ENCODE data around the gene TRAF7. TPM values are rescaled to one million over a fixed set of nuclear protein-coding genes. Genes with fewer than 3 reads are reported as not detected.
A peak's percentile ranks its signal among the peaks of the same experiment; 100 is the strongest.

TRAF7 gene
- total RNA-seq, 2 experiments from 2014 or later: 53.6 to 82.3 TPM

GRCh38 chr16:2205104-2205966, 49.8 kb downstream of the TRAF7 start, which contains the start of gene MLST8:
TSS of gene MLST8 (plus strand) at chr16:2205454. CDS start at chr16:2206086, 632 bp downstream.
- TF ChIP-seq EZH2phosphoT487 (IDR thresholded peaks at IDR 0.05; ENCODE audit: borderline replicate concordance, low read depth, low read length) (no peak), CTCF (conservative IDR thresholded peaks at IDR 0.05; ENCODE audit: low read length) (peak; percentile 29; the same call in 1 of the 2 replicates)
- DNase-seq (ENCODE audit: low spot score): peak; percentile 92
- no peaks in the 10 kb centered on the region for H3K9me2 ChIP-seq (ENCODE audit: insufficient read depth, low read length)
- CTCF ChIA-PET (ENCODE audit: unreplicated experiment): no interaction called here
- peaks cover 12% of the 10 kb centered on the region; the same call in 1 of the 2 replicates for H3K79me2 ChIP-seq (ENCODE audit: insufficient read depth, low read depth, low read length)
- peak within 1 kb of the TSS; percentile 64 for H3K27ac ChIP-seq (ENCODE audit: low read depth, low read length, poor library complexity, severe bottlenecking)
- peaks cover 13% of the 10 kb centered on the region for H3K4me1 ChIP-seq (ENCODE audit: insufficient read depth, low read length, poor library complexity, severe bottlenecking)
- no peaks in the 10 kb centered on the region for H3K9me3 ChIP-seq (ENCODE audit: low read length)
- POLR2A ChIA-PET: interaction anchor here (0.9 to 1.1 kb wide), 3 partner anchors 9 to 49 kb away, joined by 3 to 5 read pairs (median 4); partner anchors contain the start of gene PGP
- H2AFZ ChIP-seq (ENCODE audit: low read length): peak within 1 kb of the TSS; percentile 86
- H3K4me3 ChIP-seq (ENCODE audit: low read depth, low read length, poor library complexity, severe bottlenecking): peak within 1 kb of the TSS; percentile 79
- intact Hi-C loops (cut with micrococcal nuclease; ENCODE audit: unreplicated experiment): loop anchor here (1.0 kb wide), 1 partner anchor 18 kb away; the partner anchor contains the start of gene E4F1
- H4K20me1 ChIP-seq (ENCODE audit: insufficient read depth, low read length): no peaks in the 10 kb centered on the region
- H3K4me2 ChIP-seq (ENCODE audit: low read length): peak within 1 kb of the TSS; percentile 95
- no TSS peak for BruUV-seq (replicated peaks)
- peaks cover 35% of the 10 kb centered on the region for H3K36me3 ChIP-seq (ENCODE audit: insufficient read depth, low read length)

GRCh38 chr16:2205967-2206313, 50.4 kb downstream of the TRAF7 start:
- H3K79me2 ChIP-seq (ENCODE audit: insufficient read depth, low read depth, low read length): peaks cover 12% of the 10 kb centered on the region; the same call in 1 of the 2 replicates
- intact Hi-C loops (cut with micrococcal nuclease; ENCODE audit: unreplicated experiment): loop anchor here (1.0 kb wide), 1 partner anchor 17 kb away; the partner anchor contains the start of gene E4F1
- no peaks in the 10 kb centered on the region for H4K20me1 ChIP-seq (ENCODE audit: insufficient read depth, low read length)
- DNase-seq (ENCODE audit: low spot score): no peak
- H3K4me3 ChIP-seq (ENCODE audit: low read depth, low read length, poor library complexity, severe bottlenecking): peak overlapping the region; percentile 79
- BruUV-seq (replicated peaks): no TSS peak
- peak overlapping the region; percentile 64 for H3K27ac ChIP-seq (ENCODE audit: low read depth, low read length, poor library complexity, severe bottlenecking)
- H3K9me2 ChIP-seq (ENCODE audit: insufficient read depth, low read length): no peaks in the 10 kb centered on the region
- ChIA-PET CTCF (ENCODE audit: unreplicated experiment) (no interaction called here), POLR2A (interaction anchor here (0.6 to 1.1 kb wide), 2 partner anchors 9 to 254 kb away, joined by 4 read pairs; partner anchors contain the start of genes PGP and TEDC2)
- H3K36me3 ChIP-seq (ENCODE audit: insufficient read depth, low read length): peaks cover 35% of the 10 kb centered on the region
- peak overlapping the region; percentile 95 for H3K4me2 ChIP-seq (ENCODE audit: low read length)
- peak overlapping the region; percentile 86; the same call in 1 of the 2 replicates for H2AFZ ChIP-seq (ENCODE audit: low read length)
- H3K9me3 ChIP-seq (ENCODE audit: low read length): no peaks in the 10 kb centered on the region
- TF ChIP-seq CTCF (conservative IDR thresholded peaks at IDR 0.05; ENCODE audit: low read length): no peak
- TF ChIP-seq EZH2phosphoT487 (IDR thresholded peaks at IDR 0.05; ENCODE audit: borderline replicate concordance, low read depth, low read length): no peak
- H3K4me1 ChIP-seq (ENCODE audit: insufficient read depth, low read length, poor library complexity, severe bottlenecking): peaks cover 13% of the 10 kb centered on the region
